NCI-H1048 (cell line): ENCODE data around the gene CMSS1.

ENCODE experiments used
- DNase-seq: peaks from one replicate; lab custom pipeline; 2025; lab: John Stamatoyannopoulos, UW

The CMSS1 gene

DNA sequence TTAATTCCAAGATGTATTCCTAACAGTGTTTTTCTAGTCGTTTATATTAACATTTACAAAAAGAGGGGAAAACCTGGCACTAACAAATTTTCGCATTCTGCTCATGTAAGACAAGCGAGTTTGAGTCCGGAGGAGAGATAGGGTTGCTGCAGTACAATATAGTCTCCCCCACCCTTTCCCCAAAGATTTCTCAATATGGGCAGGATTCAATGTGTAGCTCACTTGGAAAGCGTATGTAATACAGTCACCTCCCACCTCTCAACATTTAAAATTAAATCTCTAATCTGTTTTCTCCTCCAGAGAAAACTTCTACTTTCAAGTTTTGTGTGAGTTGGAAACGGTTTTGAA, 57.9 kb downstream of the CMSS1 start:
- no peak for DNase-seq

DNA sequence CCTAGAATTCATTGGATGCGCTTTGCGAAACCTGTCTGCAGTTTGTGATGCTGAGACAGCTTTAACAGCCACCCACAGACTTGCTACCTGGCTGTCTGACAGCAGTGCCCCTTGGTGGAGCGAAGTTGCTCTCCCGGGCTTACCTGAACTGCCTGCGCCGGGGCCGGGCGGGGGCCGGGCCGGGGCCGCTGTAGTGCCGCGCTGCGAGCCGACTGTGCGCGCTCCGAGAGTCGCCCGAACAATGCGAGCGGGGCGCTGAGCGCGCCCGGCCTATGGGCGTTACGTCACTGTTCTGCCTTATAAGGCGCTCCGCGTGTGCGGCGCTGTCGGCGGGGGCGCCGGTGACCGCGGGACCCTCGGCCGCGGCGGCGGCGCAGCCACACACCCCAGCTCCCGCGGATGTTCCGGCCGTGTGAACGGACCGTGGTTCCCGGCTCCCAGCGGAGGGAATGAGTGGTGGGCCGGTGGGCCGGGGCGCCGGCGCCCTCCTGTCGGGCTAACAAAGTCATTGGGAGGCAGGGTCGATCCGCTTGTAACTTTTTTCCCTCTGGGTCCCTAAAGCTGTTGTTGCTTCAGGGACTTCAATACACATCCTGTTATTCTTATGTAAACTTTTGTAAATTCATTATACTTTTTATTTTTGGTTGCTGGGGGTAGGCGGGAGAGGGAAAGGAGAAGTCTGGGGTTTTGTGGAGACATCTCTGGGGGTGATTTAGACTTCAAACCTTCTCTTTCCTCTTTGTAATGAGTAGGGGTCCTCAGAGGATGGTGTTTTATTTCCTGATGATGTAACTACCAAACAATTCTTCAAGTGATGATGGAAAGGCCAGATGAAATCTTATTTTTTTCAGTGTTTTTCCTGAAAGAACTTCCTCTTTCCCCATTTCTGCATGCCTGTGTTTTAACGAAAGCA, 58.5 kb downstream of the CMSS1 start:
- no peak for DNase-seq

DNA sequence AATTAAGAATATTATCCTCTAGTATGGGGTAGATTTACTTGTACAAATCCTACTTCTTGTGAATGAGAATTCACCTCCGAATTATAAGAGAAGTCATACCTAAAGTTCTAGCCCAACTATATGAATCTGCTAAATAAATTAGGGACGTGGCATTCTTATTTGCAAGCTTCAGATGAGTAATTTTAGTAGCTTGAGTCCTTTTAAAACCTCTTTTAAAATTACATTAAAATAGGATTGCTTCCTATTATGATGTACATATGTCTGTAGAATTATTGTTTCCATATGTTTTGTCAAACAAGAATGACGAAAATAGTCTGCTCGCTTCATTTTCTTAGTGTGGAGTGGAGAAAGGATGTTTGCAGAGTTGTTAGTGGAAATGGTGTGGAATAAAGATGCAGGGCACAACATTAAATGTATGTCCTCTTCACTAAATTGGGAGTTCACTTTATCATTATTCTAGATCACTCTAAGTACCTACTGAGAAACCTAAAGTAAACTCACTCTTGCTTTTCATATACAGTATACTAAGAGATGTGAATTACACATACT, 59.4 kb downstream of the CMSS1 start:
- no peak for DNase-seq

GRCh38 chr3:99878005-99878404, 60.3 kb downstream of the CMSS1 start:
- no peak for DNase-seq

- DNase-seq = no peak
Measured at GRCh38 chr3:99879275-99879674, 61.6 kb downstream of the CMSS1 start.

DNA sequence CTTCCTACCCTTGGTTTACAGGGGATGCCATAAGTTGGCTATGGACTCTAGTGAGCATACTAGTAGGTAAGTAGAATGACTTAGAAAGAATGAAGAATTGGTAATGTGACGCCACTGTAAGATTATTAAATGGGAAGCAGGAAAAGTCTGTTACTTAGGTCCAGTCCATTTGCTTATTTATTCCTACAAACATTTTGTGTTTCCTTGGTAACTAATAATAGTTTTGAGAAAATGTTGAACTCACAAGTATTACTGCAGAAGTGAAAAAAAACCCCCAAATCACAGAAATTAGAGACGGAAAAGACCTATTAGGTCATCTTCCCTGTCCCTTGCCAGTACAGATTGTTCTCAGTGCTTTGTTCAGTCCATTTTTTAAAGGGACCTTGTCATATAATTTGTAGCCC, 63.5 kb downstream of the CMSS1 start:
- no peak for DNase-seq

- no peak for DNase-seq
Measured at GRCh38 chr3:99882436-99883137, 64.9 kb downstream of the CMSS1 start.

DNA sequence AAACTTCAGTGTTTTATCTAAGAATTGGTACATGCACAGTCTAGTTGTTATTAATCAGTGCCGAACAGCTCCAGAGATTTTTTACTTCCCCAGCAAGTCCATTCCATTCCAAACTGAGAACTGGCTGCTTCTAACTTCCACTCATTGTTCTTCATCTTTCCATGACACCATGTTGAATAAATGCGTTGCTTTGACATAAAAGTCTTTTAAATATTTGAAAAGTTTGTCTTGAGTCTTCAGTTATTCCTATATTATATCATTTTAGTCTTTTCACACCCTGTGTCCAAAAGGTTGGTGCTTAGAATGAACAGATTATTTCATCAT, 65.4 kb downstream of the CMSS1 start:
- no peak for DNase-seq

DNA sequence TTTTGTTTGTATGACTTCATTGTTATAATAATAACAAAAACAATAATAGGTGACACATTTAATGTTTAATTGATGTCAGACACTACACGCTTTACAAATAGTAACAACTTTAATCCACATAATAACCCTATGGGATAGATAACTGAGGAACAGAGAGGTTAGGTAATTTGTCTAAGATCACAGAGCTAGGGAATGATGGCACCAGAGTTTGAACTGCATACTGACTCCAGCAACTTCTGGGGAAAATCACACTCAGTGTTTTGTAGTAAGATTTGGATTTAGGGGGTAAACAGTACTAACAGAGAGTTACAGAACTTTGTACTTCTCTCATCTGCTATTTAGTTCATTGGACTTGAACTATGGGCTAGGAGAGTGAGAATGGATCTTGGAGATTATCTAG, 66.0 kb downstream of the CMSS1 start:
- no peak for DNase-seq

DNA sequence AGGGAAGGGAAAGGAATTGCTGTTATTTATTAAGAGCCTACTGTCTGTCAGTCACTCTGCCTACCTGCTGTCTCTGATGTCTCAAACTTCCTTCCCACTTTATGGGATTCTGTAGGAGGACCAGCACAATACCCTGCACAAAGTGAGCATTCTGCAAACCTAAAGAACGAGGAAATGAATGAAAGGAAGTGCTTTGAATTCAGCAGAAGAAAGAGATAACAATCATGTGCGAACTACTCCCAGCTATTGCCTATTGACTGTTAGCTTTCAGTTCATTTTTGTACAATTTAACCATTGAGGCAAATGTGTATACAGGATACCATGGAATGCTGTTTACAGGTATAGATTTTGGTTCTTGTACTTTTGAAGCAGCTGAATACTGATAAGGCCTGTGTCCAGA, 66.8 kb downstream of the CMSS1 start:
- no peak for DNase-seq

DNA sequence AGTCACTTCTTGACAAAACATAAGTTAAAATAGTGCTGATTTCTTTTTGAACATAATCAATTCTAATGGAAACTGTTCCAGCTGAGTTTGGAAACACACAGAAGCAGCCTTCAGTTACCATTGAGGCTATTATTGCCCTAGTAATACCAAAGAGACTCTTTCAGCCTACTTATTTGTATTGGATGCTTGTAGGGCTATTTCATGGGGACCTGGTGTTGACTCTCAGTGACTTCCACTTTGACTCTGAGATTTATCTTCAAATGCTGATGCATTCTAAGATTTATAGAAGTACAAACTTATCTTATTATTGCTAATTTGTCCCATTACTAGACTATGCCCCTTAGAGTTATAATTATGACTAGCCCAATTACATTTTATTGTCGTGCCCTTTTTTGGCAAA, 67.4 kb downstream of the CMSS1 start:
- DNase-seq = no peak

DNA sequence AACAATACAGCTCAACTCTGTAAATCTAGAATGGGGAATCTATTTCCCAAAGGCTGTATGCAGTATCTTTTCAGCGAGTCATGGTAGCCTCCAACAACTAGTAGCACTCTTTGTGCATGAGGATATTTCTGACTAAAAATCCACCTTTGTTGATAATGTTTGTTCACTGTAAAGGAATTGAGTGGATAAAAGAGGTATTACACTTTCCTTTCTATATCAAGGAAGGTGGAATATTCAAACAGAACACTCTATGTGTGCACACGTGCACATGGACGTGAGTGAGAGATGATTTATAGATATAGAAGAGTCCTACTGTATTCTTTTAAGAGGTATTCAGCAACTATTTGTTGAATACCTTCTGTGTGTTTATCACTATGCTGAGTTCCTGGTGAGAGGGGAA, 68.2 kb downstream of the CMSS1 start:
- DNase-seq = no peak

- no peak for DNase-seq
Measured at GRCh38 chr3:99891610-99892285, 74.1 kb downstream of the CMSS1 start.

GRCh38 chr3:99892332-99892731, 74.7 kb downstream of the CMSS1 start:
- no peak for DNase-seq

GRCh38 chr3:99895131-99895696, 77.6 kb downstream of the CMSS1 start:
- DNase-seq = no peak

GRCh38 chr3:99895703-99896441, 78.2 kb downstream of the CMSS1 start:
- no peak for DNase-seq

DNA sequence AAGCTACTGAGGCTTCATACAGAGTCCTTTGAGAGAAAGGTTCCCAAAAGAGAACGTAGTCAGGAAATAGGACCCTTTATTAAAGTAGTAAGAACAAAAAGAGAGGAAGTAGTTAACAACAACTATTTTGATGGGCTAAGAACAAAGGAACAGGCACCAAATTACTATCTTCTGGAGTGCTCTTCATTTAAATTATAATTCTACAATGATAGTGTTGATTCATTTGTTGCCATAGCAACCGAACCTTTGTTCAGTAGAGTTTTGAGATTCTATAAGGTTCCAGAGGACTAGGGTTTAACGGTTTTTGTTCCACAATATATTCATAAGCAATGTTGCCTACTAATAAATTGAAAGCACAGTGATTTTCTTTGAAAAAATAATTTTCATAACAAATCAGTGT, 78.8 kb downstream of the CMSS1 start:
- DNase-seq = no peak

DNA sequence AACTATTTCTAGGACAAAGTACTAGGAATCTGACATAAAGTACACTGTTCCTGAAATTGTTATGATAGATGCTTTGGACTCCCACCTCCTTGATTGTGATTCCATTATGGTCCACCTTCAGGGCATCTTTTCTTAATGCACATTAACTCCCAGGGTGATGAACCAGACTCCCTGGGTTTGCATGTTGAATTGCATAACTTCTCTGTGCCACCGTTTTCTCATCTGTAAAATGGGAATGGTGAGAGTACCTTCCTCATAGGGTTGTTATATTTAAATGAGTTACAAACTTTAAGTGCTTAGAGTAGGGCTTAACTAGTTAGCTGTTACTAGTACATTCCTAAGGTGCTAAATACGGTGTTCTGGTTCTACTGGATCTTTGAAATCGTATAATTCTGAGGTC, 81.9 kb downstream of the CMSS1 start:
- no peak for DNase-seq

GRCh38 chr3:99900248-99900647, 82.6 kb downstream of the CMSS1 start:
- no peak for DNase-seq

DNA sequence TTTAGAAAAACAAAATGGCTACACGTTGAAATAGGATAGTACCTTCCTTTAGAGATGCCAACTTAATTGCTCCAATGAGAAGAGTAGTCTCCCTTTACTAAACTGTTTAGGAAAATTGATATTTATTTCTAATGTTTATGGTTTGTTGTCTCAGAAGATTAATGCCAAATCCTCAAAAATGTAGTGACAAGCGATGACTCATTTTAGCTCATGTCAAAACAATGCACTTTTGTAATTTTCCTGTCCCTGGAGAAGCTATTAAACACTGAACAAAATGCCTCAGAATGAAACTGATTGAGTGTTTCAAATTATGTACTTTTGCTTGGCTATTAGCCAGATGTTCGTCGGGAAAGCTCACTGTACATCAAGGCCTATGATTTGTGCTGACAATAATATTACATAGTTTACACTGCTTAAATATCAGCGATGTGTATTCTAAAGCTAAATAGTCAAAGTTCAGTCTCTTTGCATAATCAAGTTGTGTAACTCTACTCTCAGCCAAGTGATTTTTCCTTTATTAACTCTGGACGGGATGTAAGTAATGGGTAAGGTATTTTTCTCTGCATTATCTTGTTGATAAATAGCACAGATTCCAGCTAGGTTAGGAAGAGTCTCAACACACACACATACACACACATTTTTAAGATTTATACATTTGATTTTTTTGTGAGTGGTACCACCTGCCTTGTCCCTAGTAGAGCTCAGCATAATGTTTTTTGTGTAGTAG, 83.7 kb downstream of the CMSS1 start:
- peak; percentile 71 for DNase-seq

DNA sequence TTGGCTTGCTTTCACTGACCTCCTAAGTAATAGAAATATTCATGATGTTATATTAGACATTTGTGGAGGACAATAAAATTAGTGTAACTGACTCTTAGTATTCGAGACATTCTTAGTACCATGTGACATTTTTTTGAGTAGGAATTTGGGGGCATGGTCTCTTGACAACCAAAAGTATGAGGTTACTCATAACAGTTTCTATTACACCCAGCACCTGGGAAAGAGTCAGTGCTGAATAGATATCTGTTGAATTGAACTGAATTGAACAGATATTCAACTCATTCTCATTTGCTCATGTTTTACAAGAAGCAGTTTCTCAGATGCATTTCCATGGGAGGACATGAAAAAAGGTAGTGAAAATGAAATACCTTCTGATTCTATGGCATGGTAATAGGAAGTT, 84.4 kb downstream of the CMSS1 start:
- DNase-seq = no peak
